Nephron (organoid): Measurements from ENCODE around the gene PCGF3.

Experiments used
- H3K27ac Mint-ChIP-seq, 3 experiments: 2 replicates each; pipeline ENCODE4 v1.8.0; 2020; ENCODE audit warnings: mixed read lengths in 3 of 3, mild to moderate bottlenecking in 2 of 3, moderate library complexity in 1 of 3
- H3K27me3 Mint-ChIP-seq: 2 replicates; pipeline ENCODE4 v1.8.0; 2021; ENCODE audit warnings: low read depth, mild to moderate bottlenecking, moderate library complexity, mixed read lengths
- H3K36me3 Mint-ChIP-seq: 2 replicates; pipeline ENCODE4 v1.8.0; 2020; ENCODE audit warnings: low read depth, mixed read lengths
- H3K4me1 Mint-ChIP-seq: 2 replicates; pipeline ENCODE4 v1.8.0; 2020; ENCODE audit warnings: mixed read lengths
- H3K4me3 Mint-ChIP-seq, 3 experiments: 2 replicates each; pipeline ENCODE4 v1.8.0; 2020; ENCODE audit warnings: mild to moderate bottlenecking in 3 of 3, mixed read lengths in 3 of 3, moderate library complexity in 2 of 3
- H3K9me3 Mint-ChIP-seq: 2 replicates; pipeline ENCODE4 v1.8.0; 2020; ENCODE audit warnings: mixed read lengths
- CTCF ChIP-seq, 3 experiments: fragments of 200-600 bp; sonication (generic); IDR thresholded peaks; one replicate each; pipeline ENCODE4 v1.5.0; 2021; ENCODE audit warnings: antibody characterized with exemption in 3 of 3; ENCODE audit not compliant: unreplicated experiment in 3 of 3

PCGF3 gene

GRCh38 chr4:768076-768475, 62.4 kb downstream of the PCGF3 start:
- Mint-ChIP-seq H3K4me1 (peaks cover 17% of the 10 kb centered on the region), H3K27me3 (no peaks in the 10 kb centered on the region), H3K27ac (no peak overlapping the region), H3K4me3 (no peak overlapping the region), H3K9me3 (peaks cover 3% of the 10 kb centered on the region), H3K36me3 (peaks cover 75% of the 10 kb centered on the region)
- TF ChIP-seq CTCF (IDR thresholded peaks at IDR 0.05; ENCODE audit: unreplicated experiment in 3 of 3), result no peak

DNA sequence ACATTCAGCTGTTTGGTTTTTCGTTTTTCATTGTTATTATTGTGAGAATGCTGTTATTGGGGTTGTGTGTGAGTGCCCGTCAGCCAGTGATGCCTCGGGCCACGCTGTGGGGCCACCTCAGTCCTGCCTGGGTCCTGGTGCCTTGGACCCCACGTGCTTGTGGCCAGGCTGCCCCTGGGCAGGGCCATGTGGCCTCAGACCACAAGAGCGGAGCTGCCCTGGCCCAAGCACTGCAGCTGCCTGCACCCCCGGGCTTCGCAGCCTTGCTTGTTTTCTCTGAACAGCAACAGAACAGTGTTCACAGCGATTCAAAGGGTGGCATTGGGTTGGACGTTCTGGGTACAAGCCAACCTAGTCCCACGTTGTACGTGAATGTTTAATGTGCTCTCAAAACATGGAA, 63.4 kb downstream of the PCGF3 start:
- no peak overlapping the region for H3K27ac Mint-ChIP-seq
- TF ChIP-seq CTCF (IDR thresholded peaks at IDR 0.05; ENCODE audit: unreplicated experiment in 3 of 3), result no peak
- H3K36me3 Mint-ChIP-seq, result peaks cover 68% of the 10 kb centered on the region
- peaks cover 18% of the 10 kb centered on the region for H3K4me1 Mint-ChIP-seq
- H3K4me3 Mint-ChIP-seq, result no peak overlapping the region
- H3K27me3 Mint-ChIP-seq, result no peaks in the 10 kb centered on the region
- no peaks in the 10 kb centered on the region for H3K9me3 Mint-ChIP-seq

DNA sequence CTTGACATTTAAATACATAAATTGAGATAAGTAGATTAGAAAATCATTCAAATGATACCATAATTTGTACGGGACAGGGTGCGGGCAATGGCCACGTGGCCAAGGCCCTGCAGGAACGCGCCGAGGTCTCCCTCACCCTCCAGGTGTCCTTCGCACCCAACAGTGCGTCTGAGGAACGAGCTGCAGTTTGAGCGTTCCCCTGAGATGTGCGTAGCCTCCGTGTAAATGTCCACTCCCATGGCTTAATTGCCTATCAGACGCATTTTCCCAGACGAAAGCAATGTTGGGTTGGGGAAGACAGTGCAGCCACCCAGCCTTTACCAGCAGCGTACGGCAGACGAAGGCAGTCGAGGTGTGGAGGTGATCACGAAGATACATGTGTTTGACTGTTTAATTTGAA, 63.9 kb downstream of the PCGF3 start:
- Mint-ChIP-seq H3K9me3 (no peaks in the 10 kb centered on the region), H3K4me1 (peaks cover 24% of the 10 kb centered on the region), H3K36me3 (peaks cover 68% of the 10 kb centered on the region), H3K27ac (no peak overlapping the region), H3K4me3 (no peak overlapping the region), H3K27me3 (no peaks in the 10 kb centered on the region)
- TF ChIP-seq CTCF (IDR thresholded peaks at IDR 0.05; ENCODE audit: unreplicated experiment in 3 of 3), result no peak

- Mint-ChIP-seq H3K4me1 (peaks cover 28% of the 10 kb centered on the region), H3K4me3 (no peak overlapping the region), H3K27ac (peak overlapping the region in 1 of 3 experiments; percentile 28), H3K36me3 (peaks cover 68% of the 10 kb centered on the region), H3K9me3 (no peaks in the 10 kb centered on the region), H3K27me3 (no peaks in the 10 kb centered on the region)
- no peak for TF ChIP-seq CTCF (IDR thresholded peaks at IDR 0.05; ENCODE audit: unreplicated experiment in 3 of 3)
Observed at GRCh38 chr4:770022-770421, 64.4 kb downstream of the PCGF3 start.

DNA sequence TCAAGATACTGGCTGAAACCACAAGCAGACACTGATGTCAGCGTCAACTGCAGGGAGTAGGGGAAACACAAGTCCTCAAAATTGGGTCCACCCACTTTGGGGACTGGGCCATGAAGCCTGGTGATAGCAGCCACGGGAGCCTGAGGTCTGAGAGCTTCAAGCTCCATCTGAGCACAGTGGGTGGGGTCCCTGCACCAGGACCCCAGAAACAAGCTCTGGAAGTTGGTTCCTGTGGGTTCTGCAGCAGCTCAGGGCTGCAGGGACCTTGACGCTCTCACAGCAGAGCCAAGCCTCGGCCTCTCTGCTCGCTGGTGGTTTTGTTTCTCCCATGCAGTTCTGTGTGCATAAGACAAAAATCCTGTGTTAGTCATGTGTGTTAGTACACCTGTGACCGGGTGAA, 65.8 kb downstream of the PCGF3 start:
- H3K9me3 Mint-ChIP-seq, result no peaks in the 10 kb centered on the region

More for the DNA sequence above, 65.8 kb downstream of the PCGF3 start:
- H3K4me3 Mint-ChIP-seq, result no peak overlapping the region
- H3K4me1 Mint-ChIP-seq, result peaks cover 34% of the 10 kb centered on the region
- peak overlapping the region in 2 of 3 experiments; percentile 42 to 55 for H3K27ac Mint-ChIP-seq
- H3K27me3 Mint-ChIP-seq, result no peaks in the 10 kb centered on the region
- no peak for TF ChIP-seq CTCF (IDR thresholded peaks at IDR 0.05; ENCODE audit: unreplicated experiment in 3 of 3)
- peaks cover 68% of the 10 kb centered on the region for H3K36me3 Mint-ChIP-seq
